ENCODE measurements around the gene IL1RL2. TPM values are rescaled to one million over a fixed set of nuclear protein-coding genes. Genes with fewer than 3 reads are reported as not detected.

The IL1RL2 gene
- total and polyA plus RNA-seq, 2 of the 8 experiments (the other 6 are each of a cell fraction or from before 2014, with no cell fraction given) = not detected

DNA sequence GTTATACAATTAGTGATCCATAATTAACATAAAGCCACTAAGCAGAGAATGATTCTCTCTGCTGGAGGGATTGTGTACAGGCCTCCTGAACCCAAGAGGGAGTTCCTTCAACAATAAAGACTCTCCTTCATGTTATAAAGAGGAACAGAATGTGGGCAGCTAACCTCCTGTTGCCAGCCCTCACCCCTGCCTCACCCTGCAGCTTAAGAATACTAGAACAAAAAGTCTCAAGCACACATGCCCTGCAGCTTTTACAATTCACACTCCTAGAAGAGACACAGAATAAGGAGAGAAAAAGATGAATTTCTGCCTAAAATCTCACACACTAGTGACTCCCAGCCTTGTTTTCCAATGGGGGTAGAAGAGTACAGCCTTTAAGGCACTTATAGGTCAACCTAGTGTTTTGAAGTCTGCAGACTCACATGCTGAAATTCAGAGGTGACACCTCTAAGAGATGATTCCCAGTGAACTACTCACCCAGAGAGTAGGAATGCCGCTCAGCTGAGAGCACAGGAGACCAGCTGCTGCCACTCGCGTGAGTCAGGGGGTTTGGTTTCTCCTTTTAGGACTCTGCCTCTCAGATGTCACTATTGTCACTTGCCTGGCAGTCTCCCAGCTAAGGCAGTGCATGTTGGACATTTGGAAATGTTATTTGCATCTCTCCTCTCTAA is 92.0 kb downstream of the IL1RL2 start:
- Histone ChIP-seq H4K91ac (replicated peaks; ENCODE audit: insufficient read length, low read length) (no peak overlapping the region), H4K8ac (ENCODE audit: extremely low read depth, insufficient read depth, low read length) (no peak overlapping the region), H3K14ac (ENCODE audit: insufficient read length) (no peak overlapping the region), H3K4ac (replicated peaks; ENCODE audit: insufficient read length, low read depth, low read length) (no peak overlapping the region), H3K79me1 (ENCODE audit: low read depth, low read length) (no peaks in the 10 kb centered on the region), H3K9me3 (ENCODE audit: insufficient read depth in 2 of 2, low read depth in 1 of 2, low read length in 1 of 2) (no peaks in the 10 kb centered on the region), H3K36me3 (ENCODE audit: control insufficient read depth in 2 of 4, insufficient read depth in 4 of 4, low read length in 3 of 4) (no peaks in the 10 kb centered on the region), H3K4me3 (ENCODE audit: extremely low read depth in 1 of 4, insufficient read depth in 2 of 4, low read depth in 3 of 4, low read length in 4 of 4) (no peak overlapping the region), H3K18ac (ENCODE audit: extremely low read depth, low read length) (no peak overlapping the region), H3K27me3 (replicated peaks in 1 of 4; ENCODE audit: control insufficient read depth in 3 of 4, extremely low read depth in 1 of 4, insufficient read depth in 3 of 4, low read length in 3 of 4) (no peaks in the 10 kb centered on the region), H3K79me2 (ENCODE audit: control insufficient read depth in 1 of 2, insufficient read depth in 2 of 2, low read length in 2 of 2) (no peaks in the 10 kb centered on the region), H3K27ac (ENCODE audit: low read depth, low read length) (no peak overlapping the region), H2AK5ac (ENCODE audit: low read depth, low read length) (no peak overlapping the region), H4K20me1 (replicated peaks in 1 of 2; ENCODE audit: control insufficient read depth in 1 of 2, insufficient read depth in 2 of 2, low read length in 2 of 2) (no peaks in the 10 kb centered on the region), H2BK120ac (replicated peaks; ENCODE audit: low read depth, low read length) (no peak overlapping the region), H2BK20ac (ENCODE audit: low read length) (no peak overlapping the region), H2BK15ac (ENCODE audit: low read length) (no peak overlapping the region), H3K23me2 (ENCODE audit: low read depth, low read length) (no peaks in the 10 kb centered on the region), H3K4me2 (ENCODE audit: insufficient read depth in 1 of 2, low read depth in 2 of 2, low read length in 2 of 2) (no peak overlapping the region), H3K9ac (replicated peaks in 1 of 4; ENCODE audit: extremely low read depth in 1 of 4, low read depth in 3 of 4, low read length in 3 of 4) (no peak overlapping the region), H3K23ac (ENCODE audit: insufficient read length) (no peak overlapping the region), H3K56ac (replicated peaks; ENCODE audit: insufficient read length, low read depth, low read length) (no peak overlapping the region), H3K4me1 (replicated peaks in 1 of 4; ENCODE audit: control insufficient read depth in 3 of 4, insufficient read depth in 4 of 4, low read length in 3 of 4) (no peaks in the 10 kb centered on the region), H2BK5ac (ENCODE audit: low read depth, low read length) (no peak overlapping the region), H4K5ac (ENCODE audit: insufficient read length, low read depth, low read length) (no peak overlapping the region), H2AFZ (ENCODE audit: low read length) (no peak overlapping the region), H2BK12ac (ENCODE audit: low read depth, low read length) (no peak overlapping the region)
- CTCF ChIA-PET (ENCODE audit: partially characterized antibody) = no interaction called here
- FAIRE-seq = no peak
- POLR2A ChIA-PET (ENCODE audit: partially characterized antibody) = no interaction called here
- WGBS, 2 experiments (ENCODE audit: extremely low coverage in 1 of 2, insufficient coverage in 1 of 2, insufficient read length in 1 of 2, insufficient replicate concordance in 2 of 2, low coverage in 1 of 2, low lambda C conversion rate in 2 of 2, missing lambda C conversion rate in 1 of 2) = 89% methylated on average over 3 of the region's 3 CpGs; no CpG with 5 or more reads in 1 of the 2 experiments
- DNase-seq (ENCODE audit: low read depth in 1 of 2, low spot score in 2 of 2) = no peak
